DMS79 treated with DMSO at 0.1 percent for 48 hours (cell line): ENCODE results near the gene DUS4L.

Experiments
- DNase-seq: peaks from one replicate; lab custom pipeline; 2025; lab: John Stamatoyannopoulos, UW

The DUS4L gene

DNA sequence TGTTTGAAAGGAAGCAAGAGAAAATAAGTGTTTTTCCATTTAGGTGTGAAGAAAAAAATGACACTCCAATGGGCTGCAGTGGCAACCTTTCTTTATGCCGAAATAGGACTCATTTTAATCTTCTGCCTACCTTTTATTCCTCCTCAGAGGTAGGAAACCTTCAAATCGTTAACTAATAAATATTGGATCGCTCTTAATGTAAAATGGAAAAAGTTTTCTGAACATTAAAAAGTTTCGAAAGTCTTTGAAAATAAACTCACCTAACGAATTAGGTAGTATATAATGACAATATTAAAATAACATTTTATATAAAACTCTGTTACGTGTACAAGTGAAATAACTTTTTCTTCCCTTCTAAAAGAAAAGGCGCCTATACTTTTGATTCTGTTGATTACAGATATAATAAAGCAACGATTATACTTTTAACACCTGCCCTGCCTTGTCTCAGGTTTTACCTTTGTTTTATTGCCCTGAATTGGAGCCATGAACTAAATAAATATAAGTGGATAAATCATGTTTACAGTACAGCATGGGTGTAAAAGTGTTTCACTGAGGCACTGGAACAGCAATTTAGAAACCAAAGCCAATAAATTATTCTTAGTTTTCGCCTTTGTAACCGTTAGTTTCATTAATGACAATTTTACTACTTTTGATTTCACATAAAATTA lies 17.1 kb downstream of the DUS4L start:
- DNase-seq, result no peak

DNA sequence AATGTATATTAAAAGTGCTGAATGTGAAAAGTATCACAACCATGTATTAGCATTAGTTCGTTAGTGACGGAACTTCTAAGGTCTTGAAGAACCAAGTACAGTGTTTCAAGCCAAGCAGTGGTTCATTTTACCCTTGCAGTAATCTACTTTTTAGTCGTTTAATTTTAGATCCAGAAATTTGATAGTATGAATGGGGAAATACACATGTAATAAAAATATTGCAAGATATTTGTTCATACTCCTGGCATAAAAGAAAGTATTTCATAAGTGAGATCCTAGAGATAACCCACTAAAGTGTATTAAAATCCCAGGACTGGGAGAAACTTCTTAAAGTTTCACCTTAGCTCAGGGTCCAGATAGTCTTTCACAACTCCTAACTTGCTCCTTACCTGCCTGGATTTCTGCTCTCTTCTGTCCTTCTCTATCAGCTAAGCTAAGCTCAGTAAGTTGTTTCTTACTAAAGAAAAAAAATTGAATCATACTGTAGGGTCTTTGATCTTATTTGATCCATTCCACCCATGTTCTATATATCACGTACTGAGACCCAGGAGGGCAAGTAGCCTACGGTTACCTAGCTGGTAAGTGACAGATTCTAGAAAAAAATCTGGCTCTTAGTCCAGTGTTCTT lies 17.7 kb downstream of the DUS4L start:
- no peak for DNase-seq

DNA sequence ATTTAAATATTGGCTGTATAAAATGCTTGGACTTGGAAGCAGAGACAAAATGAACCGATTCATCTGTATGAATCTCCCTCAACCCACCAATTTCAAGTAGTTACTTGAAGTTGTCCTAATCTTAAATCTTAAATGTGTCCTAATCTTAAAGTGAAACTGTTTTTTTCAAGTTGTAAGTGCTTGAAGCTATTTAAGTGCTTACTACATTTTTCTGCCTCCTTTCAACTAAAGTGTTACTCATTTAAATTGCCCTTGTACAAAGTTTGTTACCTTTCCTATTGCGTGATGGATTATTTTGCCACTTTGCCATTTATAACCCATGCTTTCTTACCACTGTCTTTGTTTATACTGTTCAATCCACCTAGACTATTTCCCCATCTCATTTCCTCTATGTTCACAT lies 19.1 kb downstream of the DUS4L start:
- no peak for DNase-seq

DNA sequence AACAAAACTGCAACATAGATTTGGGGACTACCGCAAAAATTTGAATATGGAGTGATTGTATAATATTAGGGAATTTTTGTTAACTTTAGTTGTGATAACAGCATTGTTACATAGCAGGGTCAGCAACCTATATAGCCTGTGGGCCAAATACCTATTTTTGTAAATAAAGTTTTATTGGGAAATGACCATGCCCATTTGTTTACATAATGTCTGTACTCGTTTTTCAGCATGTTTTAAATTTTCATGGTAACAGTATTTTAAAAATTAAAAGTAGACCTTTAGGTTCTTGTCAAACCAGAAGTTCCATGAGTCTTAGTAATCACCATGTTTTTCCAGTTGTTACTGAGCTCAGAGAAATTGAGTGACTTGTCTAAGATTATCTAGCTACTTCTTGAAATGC lies 20.9 kb downstream of the DUS4L start:
- DNase-seq, result no peak

GRCh38 chr7:107588529-107589130 lies 24.9 kb downstream of the DUS4L start:
- DNase-seq, result no peak

- DNase-seq, result no peak
Observed at GRCh38 chr7:107591421-107591820, 27.6 kb downstream of the DUS4L start.

GRCh38 chr7:107592361-107593024 lies 28.7 kb downstream of the DUS4L start:
- DNase-seq, result no peak

GRCh38 chr7:107593025-107593410 lies 29.2 kb downstream of the DUS4L start:
- no peak for DNase-seq

DNA sequence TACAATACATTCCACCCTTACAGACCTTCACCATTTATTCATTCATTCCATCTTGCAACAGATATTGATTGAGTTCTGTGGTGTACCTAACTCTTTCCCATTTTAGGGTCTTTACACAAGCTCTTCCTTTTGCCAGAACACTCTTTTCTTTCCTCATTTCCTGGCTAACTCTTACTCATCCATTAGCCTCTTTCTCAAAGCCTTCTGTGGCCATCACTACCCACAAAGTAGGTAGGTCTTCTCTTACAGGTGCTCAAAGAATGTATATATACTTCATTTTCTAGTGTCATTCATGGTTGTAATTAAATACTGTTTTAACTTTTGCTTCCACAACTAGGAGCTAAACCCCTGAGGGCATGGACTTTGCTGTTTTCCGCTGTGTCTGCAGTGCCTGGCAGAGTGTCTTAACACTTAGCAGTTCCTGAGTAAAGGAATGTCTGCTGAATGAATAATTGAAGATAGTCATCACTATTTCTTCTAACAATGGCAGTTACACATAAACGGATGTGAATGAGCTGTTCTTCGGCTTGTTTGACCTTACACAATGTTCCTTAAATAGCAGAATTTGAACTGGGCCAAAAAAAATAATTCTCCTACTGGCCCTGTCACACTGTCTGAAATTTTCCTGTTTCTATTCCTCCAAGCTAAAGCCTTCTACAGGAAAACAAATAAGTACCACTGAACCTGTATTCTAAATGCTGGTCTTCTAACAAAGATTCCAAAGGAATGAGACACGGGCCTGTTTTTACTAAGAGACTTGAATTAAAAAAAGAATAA lies 31.4 kb downstream of the DUS4L start:
- DNase-seq, result no peak

DNA sequence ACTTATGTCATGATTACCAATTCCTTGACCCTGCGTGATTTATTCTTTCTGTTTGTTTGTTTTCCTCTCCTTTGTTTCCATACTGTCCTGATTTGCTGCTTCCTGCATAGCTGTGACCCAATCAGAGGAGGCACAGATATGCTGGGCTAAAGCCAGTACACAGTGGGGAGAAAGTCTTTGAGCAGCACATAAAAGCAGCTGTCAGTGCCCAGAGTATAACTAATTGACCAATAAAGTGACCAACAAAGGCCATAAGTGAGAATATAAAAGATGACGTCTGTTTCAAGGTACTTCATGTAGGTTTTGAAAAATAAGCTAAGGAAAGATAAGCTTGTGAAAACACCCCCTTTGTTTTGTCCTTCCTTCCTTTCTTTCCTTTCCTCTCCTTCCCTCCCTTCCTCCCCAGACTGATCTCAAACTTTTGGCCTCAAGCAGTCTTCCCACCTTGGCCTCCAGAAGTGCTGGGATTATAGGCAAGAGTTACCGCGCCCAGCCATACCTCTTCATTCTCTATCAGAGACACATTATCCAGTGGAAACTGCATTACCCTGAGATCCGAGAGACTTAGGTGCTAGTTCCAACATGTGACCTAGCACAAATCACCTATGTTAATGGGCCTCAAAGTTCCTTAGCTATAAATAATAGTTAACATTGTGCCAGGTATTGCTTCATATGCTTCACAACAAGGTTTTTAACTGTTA lies 33.3 kb downstream of the DUS4L start:
- DNase-seq, result no peak

DNA sequence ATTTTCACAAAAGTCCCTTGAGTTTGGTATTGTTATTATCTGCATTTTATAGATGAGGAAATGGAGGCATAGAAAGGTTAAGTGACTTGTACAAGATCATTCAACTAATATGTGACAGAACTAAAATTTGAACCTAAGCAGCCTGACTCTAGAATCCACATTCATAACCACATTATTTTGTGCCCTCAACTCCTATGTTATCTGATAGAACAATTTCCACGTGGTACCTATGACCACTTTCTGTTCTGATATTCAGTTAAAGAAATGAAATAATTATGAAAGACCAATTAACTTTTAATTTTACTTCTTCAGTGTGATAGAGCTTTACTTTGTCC lies 33.8 kb downstream of the DUS4L start:
- no peak for DNase-seq

- no peak for DNase-seq
Observed at GRCh38 chr7:107597953-107598352, 34.2 kb downstream of the DUS4L start.

DNA sequence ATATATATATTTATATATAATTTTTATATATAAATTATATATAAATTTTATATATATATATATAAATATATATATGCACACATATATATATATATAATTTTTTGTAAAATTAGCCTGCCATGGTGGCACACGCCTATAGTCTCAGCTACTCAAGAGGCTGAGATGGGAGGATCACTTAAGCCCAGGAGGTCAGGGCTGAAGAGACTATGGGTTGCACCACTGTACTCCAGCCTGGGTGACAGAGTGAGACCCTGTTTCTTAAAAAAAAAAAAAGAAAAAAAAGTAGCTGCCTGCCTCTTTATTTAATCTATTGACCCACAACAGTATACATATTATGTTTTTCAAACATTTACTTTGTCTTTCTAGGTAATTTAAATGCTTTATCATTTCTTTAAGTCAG lies 35.5 kb downstream of the DUS4L start:
- DNase-seq, result no peak

GRCh38 chr7:107600816-107601215 lies 37.0 kb downstream of the DUS4L start:
- DNase-seq, result no peak

DNA sequence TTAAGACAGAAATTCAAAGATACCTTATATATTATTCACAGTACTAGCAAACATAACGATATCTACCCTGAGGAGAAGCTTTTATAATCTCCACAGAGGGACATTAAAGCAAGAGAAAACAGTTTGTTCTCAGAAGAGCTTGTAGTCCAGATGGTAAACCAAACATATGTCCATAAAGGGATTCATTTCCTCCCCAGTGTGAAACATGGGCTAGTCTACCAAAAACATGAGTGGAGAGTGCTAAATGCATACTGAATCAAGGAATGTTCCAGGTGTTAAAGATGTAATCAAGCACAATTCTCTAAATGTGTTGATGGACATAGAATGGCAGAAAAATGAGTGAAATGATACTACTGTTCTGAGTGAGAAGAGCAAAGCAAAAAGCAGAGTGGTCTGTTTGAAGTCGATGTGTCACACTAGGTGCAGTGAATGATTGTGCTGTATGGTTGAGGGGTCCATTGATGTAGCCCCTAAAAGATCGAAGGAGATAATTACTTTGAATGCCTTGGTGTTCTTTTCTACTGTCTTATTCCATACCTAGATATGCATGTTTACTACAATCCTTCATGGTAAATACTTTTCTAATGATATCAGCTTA lies 41.5 kb downstream of the DUS4L start:
- no peak for DNase-seq

GRCh38 chr7:107606303-107606702 lies 42.5 kb downstream of the DUS4L start:
- no peak for DNase-seq

- DNase-seq, result no peak
Observed at GRCh38 chr7:107609811-107610261, 46.1 kb downstream of the DUS4L start.

DNA sequence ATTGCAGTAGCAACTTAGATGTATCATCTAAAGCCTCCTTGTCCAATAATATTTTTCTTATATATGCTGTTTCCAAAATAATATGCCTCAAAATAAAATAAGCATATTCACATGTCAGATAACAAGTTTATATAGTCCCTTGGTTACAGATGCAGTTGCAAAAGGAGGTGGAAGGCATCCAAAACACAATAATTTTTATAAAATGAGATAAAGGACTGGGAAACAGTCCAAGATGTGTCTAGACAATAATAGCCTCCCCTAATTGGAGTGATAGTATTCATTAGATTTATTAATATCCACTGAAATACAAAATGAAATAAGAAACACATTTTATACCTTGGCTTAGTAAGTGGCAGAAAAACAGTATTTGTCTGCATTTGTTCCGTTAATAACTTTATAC lies 46.6 kb downstream of the DUS4L start:
- no peak for DNase-seq

- no peak for DNase-seq
Observed at GRCh38 chr7:107613439-107613838, 49.7 kb downstream of the DUS4L start.

GRCh38 chr7:107613948-107614347 lies 50.2 kb downstream of the DUS4L start:
- no peak for DNase-seq

DNA sequence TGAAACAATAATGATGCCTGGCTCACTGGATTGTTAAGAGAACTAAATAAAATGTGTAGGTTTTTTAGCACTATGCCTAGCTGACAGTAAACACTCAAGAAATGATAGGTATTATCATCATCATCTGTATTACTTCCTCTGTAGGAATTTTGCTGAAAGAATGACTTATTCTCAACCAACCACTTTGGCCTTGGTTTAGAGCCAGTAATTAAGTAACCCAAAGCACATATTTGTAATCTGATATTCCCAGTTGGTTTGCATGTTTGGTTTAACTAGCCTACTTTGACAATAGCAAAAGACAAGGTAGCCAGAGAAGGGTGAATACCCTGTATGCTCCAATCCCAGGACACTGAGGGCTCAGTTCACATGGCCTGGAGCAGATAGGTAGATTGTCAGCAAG lies 50.7 kb downstream of the DUS4L start:
- peak; percentile 6 for DNase-seq
